ENCODE measurements around the gene SFT2D3. TPM values are rescaled to one million over a fixed set of nuclear protein-coding genes. Genes with fewer than 3 reads are reported as not detected.
A peak's percentile ranks its signal among the peaks of the same experiment; 100 is the strongest.

Gene SFT2D3
- total and polyA plus RNA-seq, 9 of the 15 experiments (the other 6 are each of a cell fraction or from before 2014, with no cell fraction given) = 7.5 to 9.9 (median 8.9) TPM; not detected in 2

- BruUV-seq (replicated peaks) = no TSS peak
- POLR2A ChIA-PET = no interaction called here
- H3K4me1 ChIP-seq (replicated peaks in 1 of 2; ENCODE audit: control insufficient read depth in 2 of 2, insufficient read depth in 2 of 2, low read length in 2 of 2) = peaks cover 2 to 12% of the 10 kb centered on the region in 2 experiments; a peak in 3 of 5 replicates
- no peaks in the 10 kb centered on the region for H3K36me3 ChIP-seq (ENCODE audit: control insufficient read depth, insufficient read depth, low read length)
- H3K9me1 ChIP-seq (ENCODE audit: control insufficient read depth, insufficient read depth, low read length) = no peaks in the 10 kb centered on the region
- no peak overlapping the region for H3K4me3 ChIP-seq
- DNase-seq (ENCODE audit: extremely low read depth in 1 of 4, low spot score in 3 of 4) (no peak), ATAC-seq (no peak; the same call in 2 of the 3 replicates), FAIRE-seq (no peak)
- no peaks in the 10 kb centered on the region; the same call in none of the 2 replicates for H4K20me1 ChIP-seq (replicated peaks; ENCODE audit: control insufficient read depth, insufficient read depth, low read length)
- H3K9me3 ChIP-seq (replicated peaks; ENCODE audit: control insufficient read depth, insufficient read depth, low read depth, low read length) = no peaks in the 10 kb centered on the region; the same call in 1 of the 2 replicates
- H3K79me2 ChIP-seq (ENCODE audit: control insufficient read depth, insufficient read depth, low read length) = no peaks in the 10 kb centered on the region
- TF ChIP-seq FIP1L1 (IDR thresholded peaks at IDR 0.05; ENCODE audit: low read depth, low read length, poor library complexity, severe bottlenecking) = no peak
- no peak for TF ChIP-seq NR0B1 (IDR thresholded peaks at IDR 0.05; ENCODE audit: partially characterized antibody)
- no peak for TF ChIP-seq SIN3A (IDR thresholded peaks at IDR 0.05; ENCODE audit: borderline replicate concordance in 2 of 2, control insufficient read depth in 1 of 2, low read depth in 2 of 2, low read length in 2 of 2)
- no peak for TF ChIP-seq ZFP1 (CRISPR knock-in tag; IDR thresholded peaks at IDR 0.05)
- TF ChIP-seq CCAR2 (IDR thresholded peaks at IDR 0.05; ENCODE audit: low read depth, low read length) = no peak
- TF ChIP-seq HMBOX1 (IDR thresholded peaks at IDR 0.05) = no peak
- no peak for TF ChIP-seq CTCF (IDR thresholded peaks at IDR 0.05 in 2 of 3, conservative IDR thresholded peaks at IDR 0.05 in 1 of 3; ENCODE audit: insufficient read depth in 2 of 3, low read depth in 1 of 3, low read length in 3 of 3)
- TF ChIP-seq PREB (CRISPR knock-in tag; IDR thresholded peaks at IDR 0.05) = no peak
- in situ Hi-C loops (cut with MboI) (no loop called here), intact Hi-C loops (cut with micrococcal nuclease) (no loop called here)
- no peak overlapping the region for H2AFZ ChIP-seq (ENCODE audit: low read depth, low read length)
- H3K27me3 ChIP-seq (ENCODE audit: control insufficient read depth in 2 of 2, insufficient read depth in 2 of 2, low read length in 2 of 2) = peaks cover 40 to 68% of the 10 kb centered on the region in 2 experiments
- peak overlapping the region in 1 of 2 experiments; percentile 22; a peak in 1 of 4 replicates for H3K9ac ChIP-seq (ENCODE audit: insufficient read depth in 1 of 2, low read depth in 2 of 2, low read length in 2 of 2)
- CTCF ChIA-PET (ENCODE audit: low intra/inter-chr PET ratio) = no interaction called here
- H3K27ac ChIP-seq (ENCODE audit: extremely low read depth, low read depth, low read length) = no peak overlapping the region
- H3K4me2 ChIP-seq (ENCODE audit: insufficient read depth, low read length) = no peak overlapping the region
- 25% methylated on average over 12 of the region's 14 CpGs for WGBS (ENCODE audit: insufficient coverage, low coverage, missing lambda C conversion rate)
Observed at GRCh38 chr2:127661072-127661649, 40.1 kb upstream of the SFT2D3 start.

Data from K562 (cell line).